Endothelial cell of umbilical vein (primary cell): ENCODE data around the gene TNFRSF1A. TPM values are rescaled to one million over a fixed set of nuclear protein-coding genes. Genes with fewer than 3 reads are reported as not detected.
A peak's percentile ranks its signal among the peaks of the same experiment; 100 is the strongest.

Experiments used
- BruUV-seq: library from RNA; stranded (reverse); fragments of 400-500 nt; replicated peaks from 2 replicates; lab custom pipeline; 2021; lab: Mats Ljungman, UMichigan
- CTCF ChIA-PET: fragments of 300-600, 350-600 bp; sonication (Branson Sonifier 250); formaldehyde crosslinking; loops from one replicate; lab custom pipeline; 2021; ENCODE audit warnings: antibody characterized with exemption, inconsistent platforms; lab: Charles Lee
- POLR2A ChIA-PET: fragments of 300-600, 350-600 bp; sonication (Branson Sonifier 250); formaldehyde crosslinking; loops from one replicate; lab custom pipeline; 2021; ENCODE audit warnings: antibody characterized with exemption, inconsistent platforms; lab: Charles Lee
- DNase-seq: peaks from one replicate; pipeline ENCODE4 v3.0.0-alpha.2; 2011; ENCODE audit warnings: low read depth, low spot score
- FAIRE-seq: peaks from 2 replicates; lab custom pipeline; 2011; peaks lifted over from hg19 to GRCh38; lab: Jason Lieb, UNC
- H2AFZ ChIP-seq: 2 replicates; pipeline ENCODE4 v1.6.0; 2012; ENCODE audit warnings: low read depth, low read length, control low read depth, inconsistent platforms
- H3K27ac ChIP-seq: 2 replicates; pipeline ENCODE4 v1.5.1; 2011; ENCODE audit warnings: low read depth, mild to moderate bottlenecking, control low read depth, low read length, moderate library complexity; ENCODE audit not compliant: insufficient read depth
- H3K27me3 ChIP-seq, 2 experiments: 2 replicates each; pipeline versions ENCODE4 v1.6.0 to v1.6.1; 2011; ENCODE audit warnings: low read length in 2 of 2, mixed read lengths in 1 of 2; ENCODE audit not compliant: control insufficient read depth in 2 of 2, insufficient read depth in 2 of 2
- H3K36me3 ChIP-seq, 2 experiments: 2 replicates in 1 of 2; 3 replicates in 1 of 2; pipeline ENCODE4 v1.5.1; 2011; ENCODE audit warnings: low read length in 2 of 2, mild to moderate bottlenecking in 1 of 2, moderate library complexity in 1 of 2; ENCODE audit not compliant: control insufficient read depth in 2 of 2, insufficient read depth in 2 of 2; ENCODE audit errors: extremely low read depth in 1 of 2
- H3K4me1 ChIP-seq: 3 replicates; pipeline ENCODE4 v1.5.1; 2011; ENCODE audit warnings: mild to moderate bottlenecking, low read length; ENCODE audit not compliant: control insufficient read depth, insufficient read depth; ENCODE audit errors: extremely low read depth
- H3K4me2 ChIP-seq: 2 replicates; pipeline ENCODE4 v1.6.1; 2011; ENCODE audit warnings: low read length, control low read depth, mixed read lengths; ENCODE audit not compliant: insufficient read depth
- H3K4me3 ChIP-seq, 3 experiments: fragments of 200-600 bp in 1 of 3; sonication (generic), shearing (Covaris generic) in 1 of 3; replicated peaks in 1 of 3; 2 replicates each; pipeline ENCODE4 v1.5.1; 2011 to 2016; ENCODE audit warnings: control low read depth in 3 of 3, low read length in 3 of 3, mild to moderate bottlenecking in 2 of 3, inconsistent platforms in 1 of 3, low read depth in 1 of 3, moderate library complexity in 1 of 3; ENCODE audit not compliant: insufficient read depth in 1 of 3
- H3K79me2 ChIP-seq: 2 replicates; pipeline ENCODE4 v1.6.0; 2012; ENCODE audit warnings: low read length, inconsistent platforms; ENCODE audit not compliant: control insufficient read depth, insufficient read depth
- H3K9ac ChIP-seq: replicated peaks from 2 replicates; pipeline ENCODE3; 2011; ENCODE audit warnings: low read length, control low read depth; ENCODE audit not compliant: insufficient read depth; ENCODE audit errors: extremely low read depth
- H3K9me1 ChIP-seq: replicated peaks from 3 replicates; pipeline ENCODE4 v1.6.0; 2011; ENCODE audit warnings: mild to moderate bottlenecking, low read length; ENCODE audit not compliant: control insufficient read depth, insufficient read depth; ENCODE audit errors: extremely low read depth
- H3K9me3 ChIP-seq: replicated peaks from 2 replicates; pipeline ENCODE4 v1.5.1; 2012; ENCODE audit warnings: low read length, inconsistent platforms; ENCODE audit not compliant: control insufficient read depth, insufficient read depth
- H4K20me1 ChIP-seq: replicated peaks from 2 replicates; pipeline ENCODE3; 2011; ENCODE audit warnings: mild to moderate bottlenecking, low read length; ENCODE audit not compliant: control insufficient read depth, insufficient read depth; ENCODE audit errors: extremely low read depth
- EZH2 ChIP-seq: IDR thresholded peaks from 2 replicates; pipeline ENCODE4 v1.6.1; 2012; ENCODE audit warnings: borderline replicate concordance, low read depth, mild to moderate bottlenecking, moderate library complexity, low read length, inconsistent platforms; ENCODE audit not compliant: severe bottlenecking
- JUN ChIP-seq: IDR thresholded peaks from 2 replicates; pipeline ENCODE4 v1.6.1; 2011; ENCODE audit warnings: borderline replicate concordance, low read depth; ENCODE audit not compliant: insufficient read length, insufficient read depth
- POLR2A ChIP-seq: IDR thresholded peaks from 2 replicates; pipeline ENCODE4 v1.6.1; 2012; ENCODE audit warnings: low read depth, mild to moderate bottlenecking, control low read depth, low read length
- dilution Hi-C: fragments of 300-500 bp; cut with MboI; formaldehyde crosslinking; loops from one replicate; pipeline ENCODE4 v1.15.0; 2019; ENCODE audit warnings: low sequenced_read_pairs; ENCODE audit not compliant: extremely low pct_ligation_motif_present
- intact Hi-C: fragments of 100-400 bp; cut with micrococcal nuclease; formaldehyde crosslinking; loops from one replicate; pipeline ENCODE4 v1.10.0; 2022
- polyA plus RNA-seq, 4 experiments: library from polyadenylated mRNA; depleted of rRNA in 3 of 4; stranded (reverse) in 3 of 4; unstranded in 1 of 4; fragments of >200 nt; gene quantifications; 2 replicates each; pipeline versions ENCODE4 v1.2.1 to v1.2.3, GENCODE V29; 2011 to 2012; ENCODE audit warnings: missing spikeins in 1 of 4
- total RNA-seq: library from RNA; stranded (reverse); gene quantifications from 2 replicates; pipeline ENCODE4 v1.2.3, GENCODE V29; 2021
- TF ChIP-seq, protein P1 (sequence below): IDR thresholded peaks from 2 replicates; pipeline ENCODE4 v1.6.1; 2011; ENCODE audit not compliant: insufficient read depth, insufficient read length
- TF ChIP-seq, protein P2 (sequence below), 2 donors: IDR thresholded peaks; 1 replicate in 1 of 2; 2 replicates in 1 of 2; pipeline ENCODE4 v1.5.1; 2011; ENCODE audit warnings: low read length in 2 of 2, mild to moderate bottlenecking in 2 of 2, moderate library complexity in 2 of 2, control low read depth in 1 of 2, inconsistent platforms in 1 of 2, low read depth in 1 of 2; ENCODE audit not compliant: insufficient read depth in 1 of 2; ENCODE audit errors: extremely low read depth in 1 of 2

TNFRSF1A gene
- total and polyA plus RNA-seq, 2 donors (not counting 3 experiments of a cell fraction or from before 2014, with no cell fraction given), result 86.5 to 98.2 TPM

DNA sequence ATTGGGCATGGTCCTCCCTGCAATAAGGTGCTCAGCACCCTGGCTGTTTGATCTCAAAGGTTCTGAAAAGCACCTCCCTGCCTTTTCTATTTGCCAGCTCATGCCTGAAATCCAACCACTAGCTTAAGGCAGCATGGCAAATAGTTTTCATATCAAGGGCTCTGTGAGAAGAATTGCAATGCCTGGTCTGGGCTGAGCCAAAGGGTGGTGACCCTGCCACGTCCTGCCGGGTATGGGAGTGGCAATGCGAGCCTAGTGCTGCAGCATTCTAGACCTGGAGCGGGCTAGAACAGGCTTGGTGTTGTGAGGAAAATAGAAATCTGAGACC lies 35.8 kb upstream of the TNFRSF1A start:
- no peak overlapping the region for H3K4me2 ChIP-seq
- FAIRE-seq, result peak; percentile 43
- no peaks in the 10 kb centered on the region for H3K27me3 ChIP-seq
- H3K9me1 ChIP-seq, result no peaks in the 10 kb centered on the region
- ChIA-PET POLR2A (no interaction called here), CTCF (no interaction called here)
- H3K4me1 ChIP-seq, result peaks cover 9% of the 10 kb centered on the region
- no peak for DNase-seq
- no peak overlapping the region for H2AFZ ChIP-seq
- H3K9ac ChIP-seq, result no peak overlapping the region
- intact Hi-C loops (no loop called here), dilution Hi-C loops (no loop called here)
- no peaks in the 10 kb centered on the region for H3K36me3 ChIP-seq
- no peak overlapping the region for H3K27ac ChIP-seq
- no TSS peak for BruUV-seq
- TF ChIP-seq POLR2A (no peak), EZH2 (no peak), JUN (no peak)
- TF ChIP-seq, protein P1, sequence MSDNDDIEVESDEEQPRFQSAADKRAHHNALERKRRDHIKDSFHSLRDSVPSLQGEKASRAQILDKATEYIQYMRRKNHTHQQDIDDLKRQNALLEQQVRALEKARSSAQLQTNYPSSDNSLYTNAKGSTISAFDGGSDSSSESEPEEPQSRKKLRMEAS, result no peak
- TF ChIP-seq, protein P2, sequence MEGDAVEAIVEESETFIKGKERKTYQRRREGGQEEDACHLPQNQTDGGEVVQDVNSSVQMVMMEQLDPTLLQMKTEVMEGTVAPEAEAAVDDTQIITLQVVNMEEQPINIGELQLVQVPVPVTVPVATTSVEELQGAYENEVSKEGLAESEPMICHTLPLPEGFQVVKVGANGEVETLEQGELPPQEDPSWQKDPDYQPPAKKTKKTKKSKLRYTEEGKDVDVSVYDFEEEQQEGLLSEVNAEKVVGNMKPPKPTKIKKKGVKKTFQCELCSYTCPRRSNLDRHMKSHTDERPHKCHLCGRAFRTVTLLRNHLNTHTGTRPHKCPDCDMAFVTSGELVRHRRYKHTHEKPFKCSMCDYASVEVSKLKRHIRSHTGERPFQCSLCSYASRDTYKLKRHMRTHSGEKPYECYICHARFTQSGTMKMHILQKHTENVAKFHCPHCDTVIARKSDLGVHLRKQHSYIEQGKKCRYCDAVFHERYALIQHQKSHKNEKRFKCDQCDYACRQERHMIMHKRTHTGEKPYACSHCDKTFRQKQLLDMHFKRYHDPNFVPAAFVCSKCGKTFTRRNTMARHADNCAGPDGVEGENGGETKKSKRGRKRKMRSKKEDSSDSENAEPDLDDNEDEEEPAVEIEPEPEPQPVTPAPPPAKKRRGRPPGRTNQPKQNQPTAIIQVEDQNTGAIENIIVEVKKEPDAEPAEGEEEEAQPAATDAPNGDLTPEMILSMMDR (IDR thresholded peaks at IDR 0.05; ENCODE audit: extremely low read depth in 1 of 2, insufficient read depth in 1 of 2, low read depth in 1 of 2, low read length in 2 of 2), result no peak
- no peaks in the 10 kb centered on the region for H3K9me3 ChIP-seq
- H3K4me3 ChIP-seq, result no peak overlapping the region
- H3K79me2 ChIP-seq, result no peaks in the 10 kb centered on the region
- H4K20me1 ChIP-seq, result no peaks in the 10 kb centered on the region
